SK-N-SH (cell line): ENCODE measurements around the gene HOXD13. TPM values are rescaled to one million over a fixed set of nuclear protein-coding genes. Genes with fewer than 3 reads are reported as not detected.

ENCODE experiments used
- CTCF ChIA-PET: fragments of 300-600, 350-600 bp; formaldehyde crosslinking; extraction: SDS; loops from one replicate; lab custom pipeline; 2021; lab: Yijun Ruan, JAX
- POLR2A ChIA-PET: fragments of 350-600 bp; sonication (Branson Sonifier 250); formaldehyde crosslinking; extraction: SDS; loops from one replicate; lab custom pipeline; 2020; ENCODE audit warnings: antibody characterized with exemption, inconsistent platforms; lab: Yijun Ruan, JAX
- DNase-seq: peaks from one replicate; pipeline ENCODE4 v3.0.0; 2012
- H2AFZ ChIP-seq: fragments of 200-600 bp; sonication (generic); 2 replicates; pipeline ENCODE4 v1.8.1; 2016; ENCODE audit warnings: antibody characterized with exemption, mild to moderate bottlenecking, low read depth
- H3F3A ChIP-seq: fragments of 200-600 bp; sonication (generic); replicated peaks from 2 replicates; pipeline ENCODE3; 2016; ENCODE audit warnings: antibody characterized with exemption, mild to moderate bottlenecking; ENCODE audit not compliant: insufficient read depth
- H3K27ac ChIP-seq, 2 experiments: fragments of 200-500 bp in 1 of 2; fragments of 200-600 bp in 1 of 2; sonication (Bioruptor generic) in 1 of 2; sonication (generic), shearing (Covaris generic) in 1 of 2; 2 replicates each; pipeline versions ENCODE4 v1.5.1 to v1.6.1; 2014 to 2016; ENCODE audit warnings: low read depth in 2 of 2, inconsistent platforms in 1 of 2, low read length in 1 of 2, mild to moderate bottlenecking in 1 of 2, mixed read lengths in 1 of 2
- H3K27me3 ChIP-seq: fragments of 200-600 bp; sonication (generic), shearing (Covaris generic); 2 replicates; pipeline ENCODE4 v1.6.1; 2016; ENCODE audit warnings: mixed run types; ENCODE audit not compliant: insufficient read depth
- H3K36me3 ChIP-seq, 2 experiments: fragments of 200-500 bp in 1 of 2; fragments of 200-600 bp in 1 of 2; sonication (Bioruptor generic) in 1 of 2; sonication (generic) in 1 of 2; replicated peaks in 1 of 2; 2 replicates each; pipeline versions ENCODE3 to v1.5.1; 2014 to 2016; ENCODE audit warnings: low read length in 1 of 2, mild to moderate bottlenecking in 1 of 2; ENCODE audit not compliant: insufficient read depth in 2 of 2, control insufficient read depth in 1 of 2
- H3K4me1 ChIP-seq, 2 experiments: fragments of 200-500 bp in 1 of 2; fragments of 200-600 bp in 1 of 2; sonication (Bioruptor generic) in 1 of 2; sonication (generic), shearing (Covaris generic) in 1 of 2; 2 replicates each; pipeline versions ENCODE4 v1.5.1 to v1.6.1; 2014 to 2016; ENCODE audit warnings: low read depth in 1 of 2, low read length in 1 of 2, mixed run types in 1 of 2; ENCODE audit not compliant: insufficient read depth in 2 of 2, control insufficient read depth in 1 of 2
- H3K4me2 ChIP-seq: fragments of 200-600 bp; sonication (generic), shearing (Covaris generic); 2 replicates; pipeline ENCODE4 v1.6.1; 2017; ENCODE audit warnings: mixed run types
- H3K4me3 ChIP-seq, 2 experiments: fragments of 200-500 bp in 1 of 2; fragments of 200-600 bp in 1 of 2; sonication (Bioruptor generic) in 1 of 2; sonication (generic), shearing (Covaris generic) in 1 of 2; 2 replicates each; pipeline versions ENCODE4 v1.5.1 to v1.8.1; 2014 to 2016; ENCODE audit warnings: low read depth in 2 of 2, inconsistent platforms in 1 of 2, low read length in 1 of 2, mild to moderate bottlenecking in 1 of 2, mixed read lengths in 1 of 2, moderate library complexity in 1 of 2
- H3K79me2 ChIP-seq: fragments of 200-600 bp; sonication (generic); 2 replicates; pipeline ENCODE4 v1.8.1; 2017; ENCODE audit warnings: mild to moderate bottlenecking; ENCODE audit not compliant: insufficient read depth
- H3K9ac ChIP-seq: fragments of 200-600 bp; sonication (generic); 2 replicates; pipeline ENCODE4 v1.6.1; 2017; ENCODE audit warnings: mixed run types
- H3K9me2 ChIP-seq: fragments of 200-600 bp; sonication (generic); 2 replicates; pipeline ENCODE4 v1.6.1; 2017; ENCODE audit warnings: mixed run types
- H3K9me3 ChIP-seq: fragments of 200-600 bp; sonication (generic); 2 replicates; pipeline ENCODE4 v1.6.1; 2017; ENCODE audit warnings: mixed run types, mild to moderate bottlenecking, moderate library complexity
- H4K20me1 ChIP-seq: fragments of 200-600 bp; sonication (generic); 2 replicates; pipeline ENCODE4 v1.6.1; 2017; ENCODE audit warnings: mild to moderate bottlenecking, mixed run types; ENCODE audit not compliant: insufficient read depth
- CHD2 ChIP-seq: fragments of 150-350 bp; IDR thresholded peaks from 2 replicates; pipeline ENCODE4 v1.6.1; 2018; ENCODE audit warnings: low read length; ENCODE audit not compliant: partially characterized antibody
- EP300 ChIP-seq, 2 experiments: IDR thresholded peaks; 2 replicates each; pipeline versions ENCODE4 v1.4.0 to v1.6.1; 2012; ENCODE audit warnings: borderline replicate concordance in 1 of 2, low read depth in 1 of 2, low read length in 1 of 2
- FOXM1 ChIP-seq: IDR thresholded peaks from 2 replicates; pipeline ENCODE4 v1.4.0; 2012; ENCODE audit warnings: low read depth, mild to moderate bottlenecking
- JUND ChIP-seq: IDR thresholded peaks from 2 replicates; pipeline ENCODE4 v1.4.0; 2012
- MEF2A ChIP-seq: IDR thresholded peaks from 2 replicates; pipeline ENCODE4 v1.4.0; 2012; ENCODE audit warnings: low read depth, borderline replicate concordance
- MXI1 ChIP-seq: IDR thresholded peaks from 2 replicates; pipeline ENCODE4 v1.6.1; 2012; ENCODE audit warnings: mild to moderate bottlenecking, low read depth, low read length, improper control_type of control experiment
- POLR2AphosphoS5 ChIP-seq: IDR thresholded peaks from 2 replicates; pipeline ENCODE4 v1.6.1; 2012; ENCODE audit warnings: low read depth, low read length
- REST ChIP-seq: IDR thresholded peaks from 2 replicates; pipeline ENCODE4 v1.6.1; 2012; ENCODE audit warnings: mild to moderate bottlenecking, low read depth, low read length, moderate library complexity
- RFX5 ChIP-seq: IDR thresholded peaks from 2 replicates; pipeline ENCODE4 v1.6.1; 2012; ENCODE audit warnings: mild to moderate bottlenecking, improper control_type of control experiment, low read length
- SMC3 ChIP-seq: IDR thresholded peaks from 2 replicates; pipeline ENCODE4 v1.6.1; 2012; ENCODE audit warnings: low read depth, low read length, improper control_type of control experiment
- TAF1 ChIP-seq: IDR thresholded peaks from 2 replicates; pipeline ENCODE4 v1.6.1; 2012; ENCODE audit warnings: low read depth, mild to moderate bottlenecking, low read length, moderate library complexity, borderline replicate concordance
- TCF12 ChIP-seq: IDR thresholded peaks from 2 replicates; pipeline ENCODE4 v1.4.0; 2012
- YY1 ChIP-seq: IDR thresholded peaks from 2 replicates; pipeline ENCODE4 v1.4.0; 2012; ENCODE audit warnings: low read depth, mild to moderate bottlenecking
- WGBS: methylation state at CpG from one replicate; pipeline ENCODE4 v1.1.6; 2017; ENCODE audit warnings: low lambda C conversion rate; 5-methylcytosine and 5-hydroxymethylcytosine counted together
- polyA plus RNA-seq, 3 experiments: library from polyadenylated mRNA; depleted of rRNA; stranded (reverse); fragments of >200 nt; gene quantifications; 2 replicates each; pipeline ENCODE4 v1.2.3, GENCODE V29; 2012
- TF ChIP-seq, protein P1 (sequence below): IDR thresholded peaks from 2 replicates; pipeline ENCODE4; 2012
- TF ChIP-seq, protein P2 (sequence below): IDR thresholded peaks from 2 replicates; pipeline ENCODE4 v1.4.0; 2012; ENCODE audit warnings: low read depth, borderline replicate concordance
- TF ChIP-seq, protein P3 (sequence below): fragments of 150-350 bp; IDR thresholded peaks from 2 replicates; pipeline ENCODE4 v1.6.1; 2017; ENCODE audit warnings: antibody characterized with exemption, low read length, low read depth, borderline replicate concordance
- TF ChIP-seq, protein P4 (sequence below): fragments of 150-350 bp; IDR thresholded peaks from 2 replicates; pipeline ENCODE4 v1.6.1; 2016; ENCODE audit warnings: mild to moderate bottlenecking, low read depth, low read length

HOXD13 gene
- polyA plus RNA-seq, 1 of the 3 experiments (the other 2 are of a cell fraction), result not detected

GRCh38 chr2:176135035-176135440, 42.5 kb downstream of the HOXD13 start (continued):
- peak; percentile 40; the same call in 1 of the 2 replicates for TF ChIP-seq SMC3
- TF ChIP-seq RFX5, result peak; percentile 30; the same call in 1 of the 2 replicates
- peak in 1 of 2 experiments; percentile 83; a peak in 2 of 4 replicates for TF ChIP-seq EP300 (IDR thresholded peaks at IDR 0.05; ENCODE audit: borderline replicate concordance in 1 of 2, low read depth in 1 of 2, low read length in 1 of 2)
- no peak for TF ChIP-seq FOXM1
- TF ChIP-seq, protein P1, sequence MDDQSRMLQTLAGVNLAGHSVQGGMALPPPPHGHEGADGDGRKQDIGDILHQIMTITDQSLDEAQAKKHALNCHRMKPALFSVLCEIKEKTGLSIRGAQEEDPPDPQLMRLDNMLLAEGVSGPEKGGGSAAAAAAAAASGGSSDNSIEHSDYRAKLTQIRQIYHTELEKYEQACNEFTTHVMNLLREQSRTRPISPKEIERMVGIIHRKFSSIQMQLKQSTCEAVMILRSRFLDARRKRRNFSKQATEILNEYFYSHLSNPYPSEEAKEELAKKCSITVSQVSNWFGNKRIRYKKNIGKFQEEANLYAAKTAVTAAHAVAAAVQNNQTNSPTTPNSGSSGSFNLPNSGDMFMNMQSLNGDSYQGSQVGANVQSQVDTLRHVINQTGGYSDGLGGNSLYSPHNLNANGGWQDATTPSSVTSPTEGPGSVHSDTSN, result no peak; the same call in 1 of the 2 replicates
- peak; percentile 41; the same call in 1 of the 2 replicates for TF ChIP-seq MXI1
- TF ChIP-seq YY1, result no peak
- no peak for TF ChIP-seq MEF2A
- TF ChIP-seq TAF1, result no peak

GRCh38 chr2:176136374-176137251, 44.1 kb downstream of the HOXD13 start:
- Histone ChIP-seq H3K9ac (peak overlapping the region; percentile 94), H3K27ac (peak overlapping the region; percentile 63 to 92), H3F3A (peaks cover 33% of the 10 kb centered on the region), H3K27me3 (no peaks in the 10 kb centered on the region), H3K79me2 (peaks cover 47% of the 10 kb centered on the region), H3K4me1 (peaks cover 33 to 59% of the 10 kb centered on the region in 2 experiments), H4K20me1 (no peaks in the 10 kb centered on the region), H3K36me3 (no peaks in the 10 kb centered on the region), H3K4me3 (peak overlapping the region; percentile 83 to 86), H3K9me3 (no peaks in the 10 kb centered on the region), H3K9me2 (no peaks in the 10 kb centered on the region), H2AFZ (peak overlapping the region; percentile 61), H3K4me2 (peak overlapping the region; percentile 96)
- CTCF ChIA-PET, result interaction anchor here (0.9 to 26.1 kb wide), 11 partner anchors 12 to 1012 kb away, joined by 3 to 1047 read pairs (median 8); partner anchors contain the start of gene HOXD9
- POLR2A ChIA-PET, result interaction anchor here (0.5 to 2.6 kb wide), 15 partner anchors 9 to 620 kb away, joined by 3 to 16 read pairs (median 5); partner anchors contain the start of genes HOXD3 and HOXD9
- WGBS, result 10% methylated on average over 20 of the region's 71 CpGs
- peak; percentile 75 for DNase-seq
- TF ChIP-seq, protein P2, sequence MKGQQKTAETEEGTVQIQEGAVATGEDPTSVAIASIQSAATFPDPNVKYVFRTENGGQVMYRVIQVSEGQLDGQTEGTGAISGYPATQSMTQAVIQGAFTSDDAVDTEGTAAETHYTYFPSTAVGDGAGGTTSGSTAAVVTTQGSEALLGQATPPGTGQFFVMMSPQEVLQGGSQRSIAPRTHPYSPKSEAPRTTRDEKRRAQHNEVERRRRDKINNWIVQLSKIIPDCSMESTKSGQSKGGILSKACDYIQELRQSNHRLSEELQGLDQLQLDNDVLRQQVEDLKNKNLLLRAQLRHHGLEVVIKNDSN, result peak; percentile 76; the same call in 1 of the 2 replicates
- TF ChIP-seq REST (no peak), POLR2AphosphoS5 (peak; percentile 22; the same call in 1 of the 2 replicates), JUND (no peak), CHD2 (no peak), TCF12 (no peak), SMC3 (no peak), YY1 (peak; percentile 83), FOXM1 (no peak)
- TF ChIP-seq, protein P3, sequence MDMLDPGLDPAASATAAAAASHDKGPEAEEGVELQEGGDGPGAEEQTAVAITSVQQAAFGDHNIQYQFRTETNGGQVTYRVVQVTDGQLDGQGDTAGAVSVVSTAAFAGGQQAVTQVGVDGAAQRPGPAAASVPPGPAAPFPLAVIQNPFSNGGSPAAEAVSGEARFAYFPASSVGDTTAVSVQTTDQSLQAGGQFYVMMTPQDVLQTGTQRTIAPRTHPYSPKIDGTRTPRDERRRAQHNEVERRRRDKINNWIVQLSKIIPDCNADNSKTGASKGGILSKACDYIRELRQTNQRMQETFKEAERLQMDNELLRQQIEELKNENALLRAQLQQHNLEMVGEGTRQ, result 0 out of 2 replicates have a peak, but pooled peaks have one; percentile 30
- TF ChIP-seq, protein P1, result no peak
- TF ChIP-seq, protein P4, sequence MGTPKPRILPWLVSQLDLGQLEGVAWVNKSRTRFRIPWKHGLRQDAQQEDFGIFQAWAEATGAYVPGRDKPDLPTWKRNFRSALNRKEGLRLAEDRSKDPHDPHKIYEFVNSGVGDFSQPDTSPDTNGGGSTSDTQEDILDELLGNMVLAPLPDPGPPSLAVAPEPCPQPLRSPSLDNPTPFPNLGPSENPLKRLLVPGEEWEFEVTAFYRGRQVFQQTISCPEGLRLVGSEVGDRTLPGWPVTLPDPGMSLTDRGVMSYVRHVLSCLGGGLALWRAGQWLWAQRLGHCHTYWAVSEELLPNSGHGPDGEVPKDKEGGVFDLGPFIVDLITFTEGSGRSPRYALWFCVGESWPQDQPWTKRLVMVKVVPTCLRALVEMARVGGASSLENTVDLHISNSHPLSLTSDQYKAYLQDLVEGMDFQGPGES, result no peak
